WTC11 (cell line): ENCODE measurements around the gene ZNRF3. TPM values are rescaled to one million over a fixed set of nuclear protein-coding genes. Genes with fewer than 3 reads are reported as not detected.

Experiments used
- ATAC-seq: fragments of 200-7000 bp; cut with Tn5 transposase; 2 replicates; pipeline ENCODE4 v1.10.0; 2021; ENCODE audit warnings: mild to moderate bottlenecking, moderate library complexity
- CTCF ChIA-PET: fragments of 300-600 bp; sonication (Branson Sonifier 250); formaldehyde crosslinking; loops from one replicate; lab custom pipeline; 2021; ENCODE audit warnings: antibody characterized with exemption; lab: Charles Lee
- POLR2A ChIA-PET: fragments of 350-600 bp; sonication (Branson Sonifier 250); formaldehyde crosslinking; loops from one replicate; lab custom pipeline; 2021; ENCODE audit warnings: antibody characterized with exemption; lab: Charles Lee
- DNase-seq: peaks from one replicate; pipeline ENCODE4 v3.0.0; 2021; ENCODE audit warnings: low spot score
- H3K27ac Mint-ChIP-seq: 2 replicates; pipeline ENCODE4 v1.8.0; 2021; ENCODE audit warnings: mixed read lengths
- H3K27me3 Mint-ChIP-seq: 2 replicates; pipeline ENCODE4 v1.8.0; 2021; ENCODE audit warnings: low read depth, mild to moderate bottlenecking, moderate library complexity, mixed read lengths
- H3K36me3 Mint-ChIP-seq: 2 replicates; pipeline ENCODE4 v1.8.0; 2021; ENCODE audit warnings: mixed read lengths
- H3K4me1 Mint-ChIP-seq: 2 replicates; pipeline ENCODE4 v1.8.0; 2022; ENCODE audit warnings: mixed read lengths
- H3K4me3 Mint-ChIP-seq: 2 replicates; pipeline ENCODE4 v1.8.0; 2021; ENCODE audit warnings: mild to moderate bottlenecking, moderate library complexity, mixed read lengths
- H3K9me3 Mint-ChIP-seq: 2 replicates; pipeline ENCODE4 v1.8.0; 2021; ENCODE audit warnings: mixed read lengths
- CREM ChIP-seq: sonication (generic); formaldehyde crosslinking; IDR thresholded peaks from 2 replicates; pipeline ENCODE4 v1.8.1; 2022; ENCODE audit warnings: mild to moderate bottlenecking, missing genetic modification reagents, moderate library complexity
- ELF4 ChIP-seq: sonication (generic); formaldehyde crosslinking; IDR thresholded peaks from 2 replicates; pipeline ENCODE4 v1.8.1; 2022; ENCODE audit warnings: low read depth, mild to moderate bottlenecking, moderate library complexity, missing genetic modification reagents
- ESRRA ChIP-seq: sonication (generic); formaldehyde crosslinking; IDR thresholded peaks from 2 replicates; pipeline ENCODE4 v1.8.1; 2022; ENCODE audit warnings: mild to moderate bottlenecking, missing genetic modification reagents, borderline replicate concordance
- FOXK1 ChIP-seq: sonication (generic); formaldehyde crosslinking; IDR thresholded peaks from 2 replicates; pipeline ENCODE4 v1.8.0; 2022; ENCODE audit warnings: mild to moderate bottlenecking, moderate library complexity, missing genetic modification reagents
- GRHL2 ChIP-seq: fragments of 250-450 bp; sonication (Bioruptor Pico); IDR thresholded peaks from 2 replicates; pipeline ENCODE4 v1.8.0; 2022; ENCODE audit warnings: mild to moderate bottlenecking, moderate library complexity; ENCODE audit not compliant: insufficient replicate concordance, severe bottlenecking
- HMGXB4 ChIP-seq: sonication (generic); formaldehyde crosslinking; IDR thresholded peaks from 2 replicates; pipeline ENCODE4 v1.8.1; 2023; ENCODE audit warnings: mild to moderate bottlenecking, moderate library complexity, missing genetic modification reagents
- IRF2 ChIP-seq: sonication (generic); formaldehyde crosslinking; IDR thresholded peaks from 2 replicates; pipeline ENCODE4 v1.8.0; 2022; ENCODE audit warnings: low read depth, missing genetic modification reagents, borderline replicate concordance
- JAZF1 ChIP-seq: fragments of 250-450 bp; sonication (Bioruptor Pico); IDR thresholded peaks from 2 replicates; pipeline ENCODE4 v1.9.0; 2021; ENCODE audit warnings: moderate library complexity, mild to moderate bottlenecking, inconsistent platforms
- MAX ChIP-seq: sonication (generic); formaldehyde crosslinking; IDR thresholded peaks from 2 replicates; pipeline ENCODE4 v1.8.0; 2022; ENCODE audit warnings: mild to moderate bottlenecking, missing genetic modification reagents
- NFE2L1 ChIP-seq: sonication (generic); formaldehyde crosslinking; IDR thresholded peaks from 2 replicates; pipeline ENCODE4 v1.8.1; 2023; ENCODE audit warnings: missing genetic modification reagents
- SP1 ChIP-seq: sonication (generic); formaldehyde crosslinking; conservative IDR thresholded peaks from 2 replicates; pipeline ENCODE4 v1.8.1; 2022; ENCODE audit warnings: missing genetic modification reagents
- ZNF219 ChIP-seq: sonication (generic); formaldehyde crosslinking; IDR thresholded peaks from 2 replicates; pipeline ENCODE4 v1.8.0; 2023; ENCODE audit warnings: missing genetic modification reagents, mild to moderate bottlenecking, borderline replicate concordance
- ZNF317 ChIP-seq: sonication (generic); formaldehyde crosslinking; IDR thresholded peaks from 2 replicates; pipeline ENCODE4 v1.8.1; 2023; ENCODE audit warnings: low read depth, mild to moderate bottlenecking, moderate library complexity, missing genetic modification reagents, borderline replicate concordance
- ZNF396 ChIP-seq: fragments of 250-450 bp; sonication (Bioruptor Pico); IDR thresholded peaks from 2 replicates; pipeline ENCODE4 v1.8.0; 2021; ENCODE audit warnings: mild to moderate bottlenecking, moderate library complexity, borderline replicate concordance
- total RNA-seq: library from RNA; stranded (reverse); gene quantifications from 3 replicates; pipeline ENCODE4 v1.2.3, GENCODE V29; 2021
- TF ChIP-seq, protein P1 (sequence below): sonication (generic); formaldehyde crosslinking; IDR thresholded peaks from 2 replicates; pipeline ENCODE4 v1.8.0; 2022; ENCODE audit warnings: mild to moderate bottlenecking, missing genetic modification reagents
- TF ChIP-seq, protein P2 (sequence below): fragments of 200-600 bp; IDR thresholded peaks from 2 replicates; pipeline ENCODE4 v1.8.0; 2022; ENCODE audit warnings: antibody characterized with exemption

Gene ZNRF3
- total RNA-seq, 1 experiment from 2014 or later = 25.4 TPM

DNA sequence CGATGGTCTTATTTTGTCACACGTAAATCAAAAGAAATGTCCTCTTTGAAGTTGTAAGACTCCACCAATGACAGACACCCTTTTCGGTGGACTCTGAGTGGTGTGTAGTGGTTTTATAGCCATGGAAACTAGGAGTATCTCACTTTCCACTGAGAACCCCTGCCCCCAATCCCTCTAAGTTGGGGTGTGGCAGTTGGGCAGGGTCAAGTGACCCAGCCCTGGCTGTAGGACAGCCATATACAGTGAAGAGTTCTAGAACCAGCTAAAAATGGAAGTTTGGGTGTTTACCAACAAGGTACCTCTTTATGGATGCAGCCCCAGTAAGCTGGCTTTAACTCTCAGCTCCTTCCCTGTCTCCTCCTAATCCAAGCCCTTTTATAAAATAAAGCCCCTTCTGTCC is 173.1 kb downstream of the ZNRF3 start (continued):
- no peak for TF ChIP-seq GRHL2 (CRISPR knock-in tag)
- no peak for TF ChIP-seq SP1 (CRISPR knock-in tag)
- TF ChIP-seq ZNF396 (CRISPR knock-in tag) = no peak
- TF ChIP-seq, protein P1, sequence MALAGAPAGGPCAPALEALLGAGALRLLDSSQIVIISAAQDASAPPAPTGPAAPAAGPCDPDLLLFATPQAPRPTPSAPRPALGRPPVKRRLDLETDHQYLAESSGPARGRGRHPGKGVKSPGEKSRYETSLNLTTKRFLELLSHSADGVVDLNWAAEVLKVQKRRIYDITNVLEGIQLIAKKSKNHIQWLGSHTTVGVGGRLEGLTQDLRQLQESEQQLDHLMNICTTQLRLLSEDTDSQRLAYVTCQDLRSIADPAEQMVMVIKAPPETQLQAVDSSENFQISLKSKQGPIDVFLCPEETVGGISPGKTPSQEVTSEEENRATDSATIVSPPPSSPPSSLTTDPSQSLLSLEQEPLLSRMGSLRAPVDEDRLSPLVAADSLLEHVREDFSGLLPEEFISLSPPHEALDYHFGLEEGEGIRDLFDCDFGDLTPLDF (CRISPR knock-in tag) = no peak
- no peak for TF ChIP-seq ZNF317 (CRISPR knock-in tag)
- no peak for TF ChIP-seq ZNF219 (CRISPR knock-in tag)
- TF ChIP-seq, protein P2, sequence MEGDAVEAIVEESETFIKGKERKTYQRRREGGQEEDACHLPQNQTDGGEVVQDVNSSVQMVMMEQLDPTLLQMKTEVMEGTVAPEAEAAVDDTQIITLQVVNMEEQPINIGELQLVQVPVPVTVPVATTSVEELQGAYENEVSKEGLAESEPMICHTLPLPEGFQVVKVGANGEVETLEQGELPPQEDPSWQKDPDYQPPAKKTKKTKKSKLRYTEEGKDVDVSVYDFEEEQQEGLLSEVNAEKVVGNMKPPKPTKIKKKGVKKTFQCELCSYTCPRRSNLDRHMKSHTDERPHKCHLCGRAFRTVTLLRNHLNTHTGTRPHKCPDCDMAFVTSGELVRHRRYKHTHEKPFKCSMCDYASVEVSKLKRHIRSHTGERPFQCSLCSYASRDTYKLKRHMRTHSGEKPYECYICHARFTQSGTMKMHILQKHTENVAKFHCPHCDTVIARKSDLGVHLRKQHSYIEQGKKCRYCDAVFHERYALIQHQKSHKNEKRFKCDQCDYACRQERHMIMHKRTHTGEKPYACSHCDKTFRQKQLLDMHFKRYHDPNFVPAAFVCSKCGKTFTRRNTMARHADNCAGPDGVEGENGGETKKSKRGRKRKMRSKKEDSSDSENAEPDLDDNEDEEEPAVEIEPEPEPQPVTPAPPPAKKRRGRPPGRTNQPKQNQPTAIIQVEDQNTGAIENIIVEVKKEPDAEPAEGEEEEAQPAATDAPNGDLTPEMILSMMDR = no peak
- no peak for TF ChIP-seq JAZF1 (CRISPR knock-in tag)

DNA sequence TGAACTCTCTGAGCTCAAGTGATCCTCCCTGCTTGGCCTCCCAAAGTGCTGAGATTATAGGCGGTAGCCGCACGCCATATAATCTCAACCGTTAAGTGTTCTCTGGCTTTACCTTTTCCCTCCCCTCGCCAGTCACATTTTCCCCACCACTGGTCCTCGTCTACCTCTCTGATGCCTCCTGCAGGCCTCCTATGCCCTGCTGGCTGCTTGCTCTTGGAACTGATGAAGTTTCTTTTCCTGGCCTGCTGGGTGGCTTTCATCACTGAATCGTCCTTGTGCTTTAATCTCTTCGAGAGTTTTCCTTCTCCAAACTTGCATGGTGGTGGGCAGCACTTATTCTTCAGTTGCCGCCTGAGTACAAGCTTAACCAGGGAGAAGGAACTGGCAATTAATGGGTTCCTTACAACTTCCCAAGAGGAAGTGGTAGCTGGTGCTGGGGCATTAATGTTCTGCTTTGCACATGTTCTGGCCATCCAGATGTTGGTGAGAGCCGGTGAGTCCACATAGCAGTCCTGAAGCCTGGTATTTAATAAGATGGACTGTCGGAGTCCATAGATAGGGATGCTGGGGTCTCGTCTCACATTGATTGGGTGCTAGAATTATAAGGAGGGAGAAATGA is 177.0 kb downstream of the ZNRF3 start:
- ChIA-PET POLR2A (no interaction called here), CTCF (interaction anchor here (1.0 to 4.5 kb wide), 4 partner anchors 20 to 205 kb away, joined by 3 to 24 read pairs (median 14); no protein-coding TSS in a partner anchor)
- H3K27ac Mint-ChIP-seq = no peak overlapping the region
- H3K27me3 Mint-ChIP-seq = no peaks in the 10 kb centered on the region; the same call in 1 of the 2 replicates
- peaks cover 37% of the 10 kb centered on the region for H3K4me1 Mint-ChIP-seq
- H3K4me3 Mint-ChIP-seq = no peak overlapping the region
- DNase-seq (no peak), ATAC-seq (peak; percentile 56)
- TF ChIP-seq ELF4 = no peak
- no peak for TF ChIP-seq IRF2 (CRISPR knock-in tag)
- no peak for TF ChIP-seq FOXK1 (CRISPR knock-in tag)
- H3K9me3 Mint-ChIP-seq = no peaks in the 10 kb centered on the region
- H3K36me3 Mint-ChIP-seq = no peaks in the 10 kb centered on the region

GRCh38 chr22:29060931-29061330 is 177.6 kb downstream of the ZNRF3 start:
- ChIA-PET POLR2A (no interaction called here), CTCF (interaction anchor here (0.8 to 4.5 kb wide), 5 partner anchors 21 to 206 kb away, joined by 3 to 24 read pairs (median 6); no protein-coding TSS in a partner anchor)
- Mint-ChIP-seq H3K36me3 (no peaks in the 10 kb centered on the region), H3K27ac (no peak overlapping the region), H3K4me3 (no peak overlapping the region), H3K9me3 (no peaks in the 10 kb centered on the region), H3K4me1 (peaks cover 31% of the 10 kb centered on the region), H3K27me3 (no peaks in the 10 kb centered on the region; the same call in 1 of the 2 replicates)
- no peak for ATAC-seq
- no peak for DNase-seq
- TF ChIP-seq ESRRA (CRISPR knock-in tag) (no peak), CREM (CRISPR knock-in tag) (no peak), NFE2L1 (CRISPR knock-in tag) (no peak), ZNF219 (CRISPR knock-in tag) (no peak)

DNA sequence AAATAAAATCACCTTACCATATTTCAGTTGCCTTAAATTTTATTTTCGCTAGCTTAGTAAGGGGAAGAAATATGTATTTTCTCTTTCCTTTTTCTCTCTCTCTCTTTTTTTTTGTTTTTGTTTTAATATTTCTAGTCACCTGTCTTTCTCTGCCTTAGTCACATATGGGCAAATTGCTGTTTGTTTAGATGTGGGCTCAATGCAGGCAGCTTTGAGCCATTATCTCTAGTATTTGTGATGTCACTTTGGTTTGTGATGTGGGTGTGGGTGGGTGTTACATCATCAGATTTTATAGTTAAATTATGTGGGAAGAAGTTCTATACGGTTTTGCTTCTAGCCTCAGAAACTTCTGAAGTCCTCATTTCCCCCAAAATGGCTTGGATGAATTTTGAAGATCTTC is 178.4 kb downstream of the ZNRF3 start, which contains the start of gene C22orf31:
C22orf31 (minus strand) TSS at position 59 of the 400 bp plus-strand sequence; CDS start at position 20, 39 bp downstream.
- Mint-ChIP-seq H3K27me3 (no peaks in the 10 kb centered on the region; the same call in 1 of the 2 replicates), H3K9me3 (no peaks in the 10 kb centered on the region), H3K4me1 (peaks cover 23% of the 10 kb centered on the region), H3K36me3 (no peaks in the 10 kb centered on the region), H3K27ac (no peak within 1 kb of the TSS), H3K4me3 (no peak within 1 kb of the TSS)
- ChIA-PET CTCF (interaction anchor here (0.8 to 4.5 kb wide), 6 partner anchors 11 to 206 kb away, joined by 3 to 24 read pairs (median 6); partner anchors contain the start of gene KREMEN1), POLR2A (no interaction called here)
- no peak for TF ChIP-seq HMGXB4 (CRISPR knock-in tag)
- no peak for TF ChIP-seq MAX (CRISPR knock-in tag)
- ATAC-seq (no peak), DNase-seq (no peak)
